Lower leg skin (tissue), 3 donors: ENCODE results near the gene MEPE.

Experiments used
- POLR2A ChIP-seq, 2 donors: fragments of 450-650 bp; IDR thresholded peaks; one replicate each; pipeline ENCODE4 v1.6.1; 2016 to 2017; ENCODE audit warnings: antibody characterized with exemption in 2 of 2, mild to moderate bottlenecking in 1 of 2, moderate library complexity in 1 of 2
- TF ChIP-seq, protein P1 (sequence below), 3 donors: fragments of 450-650 bp; IDR thresholded peaks; one replicate each; pipeline ENCODE4 v1.5.1; 2016; ENCODE audit warnings: antibody characterized with exemption in 3 of 3, mild to moderate bottlenecking in 3 of 3, moderate library complexity in 2 of 3

- TF ChIP-seq, protein P1, sequence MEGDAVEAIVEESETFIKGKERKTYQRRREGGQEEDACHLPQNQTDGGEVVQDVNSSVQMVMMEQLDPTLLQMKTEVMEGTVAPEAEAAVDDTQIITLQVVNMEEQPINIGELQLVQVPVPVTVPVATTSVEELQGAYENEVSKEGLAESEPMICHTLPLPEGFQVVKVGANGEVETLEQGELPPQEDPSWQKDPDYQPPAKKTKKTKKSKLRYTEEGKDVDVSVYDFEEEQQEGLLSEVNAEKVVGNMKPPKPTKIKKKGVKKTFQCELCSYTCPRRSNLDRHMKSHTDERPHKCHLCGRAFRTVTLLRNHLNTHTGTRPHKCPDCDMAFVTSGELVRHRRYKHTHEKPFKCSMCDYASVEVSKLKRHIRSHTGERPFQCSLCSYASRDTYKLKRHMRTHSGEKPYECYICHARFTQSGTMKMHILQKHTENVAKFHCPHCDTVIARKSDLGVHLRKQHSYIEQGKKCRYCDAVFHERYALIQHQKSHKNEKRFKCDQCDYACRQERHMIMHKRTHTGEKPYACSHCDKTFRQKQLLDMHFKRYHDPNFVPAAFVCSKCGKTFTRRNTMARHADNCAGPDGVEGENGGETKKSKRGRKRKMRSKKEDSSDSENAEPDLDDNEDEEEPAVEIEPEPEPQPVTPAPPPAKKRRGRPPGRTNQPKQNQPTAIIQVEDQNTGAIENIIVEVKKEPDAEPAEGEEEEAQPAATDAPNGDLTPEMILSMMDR (IDR thresholded peaks at IDR 0.05) = no peak
- TF ChIP-seq POLR2A (IDR thresholded peaks at IDR 0.05) = no peak
Measured at GRCh38 chr4:87783781-87784180, 49.0 kb upstream of the MEPE start.
